HG03135 (cell line): ENCODE results near the gene DDI2.
"Not testable (repeated sequence)": the region's sequence is repeated elsewhere in the genome, so short reads cannot be mapped to it uniquely, and the experiment has no call there.

ENCODE experiments used
- ATAC-seq: cut with Tn5 transposase; IDR thresholded peaks from one replicate; pipeline ENCODE4 v1.9.1; 2021; ENCODE audit warnings: mild to moderate bottlenecking, moderate library complexity; ENCODE audit not compliant: unreplicated experiment

The DDI2 gene

GRCh38 chr1:15617173-15618076, at the start of gene DDI2:
Gene DDI2 (plus strand): TSS chr1:15617458. CDS start chr1:15617671, 213 bp downstream.
- peak; percentile 63 for ATAC-seq

- ATAC-seq, result no peak
These were observed 48.7 kb upstream of the DDI2 start for GRCh38 chr1:15568387-15569073.

GRCh38 chr1:15570861-15571260, 46.4 kb upstream of the DDI2 start:
- ATAC-seq, result no peak

GRCh38 chr1:15571266-15571665, 46.0 kb upstream of the DDI2 start:
- ATAC-seq, result no peak

GRCh38 chr1:15573477-15573876, 43.8 kb upstream of the DDI2 start:
- no peak for ATAC-seq

GRCh38 chr1:15574741-15575140, 42.5 kb upstream of the DDI2 start:
- ATAC-seq, result no peak

GRCh38 chr1:15575549-15576150, 41.6 kb upstream of the DDI2 start:
- ATAC-seq, result no peak

GRCh38 chr1:15577691-15578090, 39.6 kb upstream of the DDI2 start:
- ATAC-seq, result no peak

GRCh38 chr1:15578921-15579682, 38.2 kb upstream of the DDI2 start:
- no peak for ATAC-seq

- ATAC-seq, result no peak
These were observed 37.6 kb upstream of the DDI2 start for GRCh38 chr1:15579683-15580047.

- ATAC-seq, result no peak
These were observed 34.1 kb upstream of the DDI2 start for GRCh38 chr1:15583016-15583706.

GRCh38 chr1:15584489-15585363, 32.5 kb upstream of the DDI2 start, which contains the start of gene AGMAT:
Gene AGMAT (minus strand): TSS chr1:15585051. CDS start chr1:15584967, 84 bp downstream.
- peak; percentile 59 for ATAC-seq

- ATAC-seq, result no peak
These were observed 25.0 kb upstream of the DDI2 start for GRCh38 chr1:15592285-15592684.

- no peak for ATAC-seq
These were observed 21.2 kb upstream of the DDI2 start for GRCh38 chr1:15595809-15596617.

- no peak for ATAC-seq
These were observed 18.8 kb upstream of the DDI2 start for GRCh38 chr1:15598436-15598835.

GRCh38 chr1:15603050-15603965, 13.9 kb upstream of the DDI2 start:
- peak; percentile 92 for ATAC-seq

GRCh38 chr1:15603966-15604282, 13.3 kb upstream of the DDI2 start:
- ATAC-seq, result not testable (repeated sequence)

- ATAC-seq, result not testable (repeated sequence)
These were observed 12.9 kb upstream of the DDI2 start for GRCh38 chr1:15604400-15604799.
